ENCODE data around the gene DNAAF8. TPM values are rescaled to one million over a fixed set of nuclear protein-coding genes. Genes with fewer than 3 reads are reported as not detected.

Gene DNAAF8
- total RNA-seq, 4 donors from 2014 or later = 0.21 to 15.3 (median 0.74) TPM

DNA sequence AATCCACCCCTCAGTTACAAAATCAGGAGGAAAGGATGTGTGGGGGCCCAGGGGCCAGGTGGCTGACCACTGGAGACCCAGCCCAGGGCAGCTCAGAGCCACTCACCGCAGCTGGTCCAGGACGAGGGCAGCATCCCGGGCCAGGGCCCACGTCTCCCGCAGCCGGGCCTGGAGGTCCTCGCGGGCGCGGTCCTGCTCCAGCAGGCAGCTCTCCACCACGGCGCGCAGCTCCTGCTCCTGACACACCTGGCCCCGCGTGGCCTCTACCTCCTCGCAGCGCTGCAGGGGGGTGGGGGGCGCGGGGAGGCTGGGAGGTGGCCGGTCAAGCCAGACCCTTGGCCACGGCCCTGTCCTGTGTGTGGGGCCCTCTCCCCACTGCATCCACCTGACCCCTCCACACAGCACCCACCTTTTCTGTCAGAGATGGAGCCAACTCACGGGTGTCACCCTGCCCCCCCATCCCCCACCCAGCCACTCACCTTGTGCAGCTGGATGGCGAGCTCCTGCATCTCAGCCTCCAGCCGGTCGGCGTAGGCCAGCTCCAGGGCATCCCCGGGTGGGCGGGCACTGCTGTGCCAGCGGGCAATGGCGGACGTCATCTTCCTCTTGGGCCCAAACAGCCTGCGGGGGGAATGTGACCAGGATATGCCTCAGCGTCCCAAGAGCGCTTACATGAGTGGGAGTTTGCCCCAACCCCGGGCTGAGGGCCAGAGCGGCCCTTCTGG is 35.9 kb upstream of the DNAAF8 start:
- Histone ChIP-seq H3K27me3 (no peaks in the 10 kb centered on the region), H3K4me3 (no peak overlapping the region), H3K27ac (no peak overlapping the region), H3K36me3 (peaks cover 2 to 87% (median 20%) of the 10 kb centered on the region in 3 donors), H3K4me1 (peaks cover 0 to 35% (median 7%) of the 10 kb centered on the region in 4 donors), H3K9me3 (no peaks in the 10 kb centered on the region)
- TF ChIP-seq POLR2A (IDR thresholded peaks at IDR 0.05) (no peak), EP300 (IDR thresholded peaks at IDR 0.05) (no peak)
- TF ChIP-seq, protein P1, sequence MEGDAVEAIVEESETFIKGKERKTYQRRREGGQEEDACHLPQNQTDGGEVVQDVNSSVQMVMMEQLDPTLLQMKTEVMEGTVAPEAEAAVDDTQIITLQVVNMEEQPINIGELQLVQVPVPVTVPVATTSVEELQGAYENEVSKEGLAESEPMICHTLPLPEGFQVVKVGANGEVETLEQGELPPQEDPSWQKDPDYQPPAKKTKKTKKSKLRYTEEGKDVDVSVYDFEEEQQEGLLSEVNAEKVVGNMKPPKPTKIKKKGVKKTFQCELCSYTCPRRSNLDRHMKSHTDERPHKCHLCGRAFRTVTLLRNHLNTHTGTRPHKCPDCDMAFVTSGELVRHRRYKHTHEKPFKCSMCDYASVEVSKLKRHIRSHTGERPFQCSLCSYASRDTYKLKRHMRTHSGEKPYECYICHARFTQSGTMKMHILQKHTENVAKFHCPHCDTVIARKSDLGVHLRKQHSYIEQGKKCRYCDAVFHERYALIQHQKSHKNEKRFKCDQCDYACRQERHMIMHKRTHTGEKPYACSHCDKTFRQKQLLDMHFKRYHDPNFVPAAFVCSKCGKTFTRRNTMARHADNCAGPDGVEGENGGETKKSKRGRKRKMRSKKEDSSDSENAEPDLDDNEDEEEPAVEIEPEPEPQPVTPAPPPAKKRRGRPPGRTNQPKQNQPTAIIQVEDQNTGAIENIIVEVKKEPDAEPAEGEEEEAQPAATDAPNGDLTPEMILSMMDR (IDR thresholded peaks at IDR 0.05) = no peak
- DNase-seq (ENCODE audit: low spot score in 2 of 2) = no peak
- WGBS, 2 donors = 88 to 95% methylated on average over 25 to 32 of the region's 36 CpGs

DNA sequence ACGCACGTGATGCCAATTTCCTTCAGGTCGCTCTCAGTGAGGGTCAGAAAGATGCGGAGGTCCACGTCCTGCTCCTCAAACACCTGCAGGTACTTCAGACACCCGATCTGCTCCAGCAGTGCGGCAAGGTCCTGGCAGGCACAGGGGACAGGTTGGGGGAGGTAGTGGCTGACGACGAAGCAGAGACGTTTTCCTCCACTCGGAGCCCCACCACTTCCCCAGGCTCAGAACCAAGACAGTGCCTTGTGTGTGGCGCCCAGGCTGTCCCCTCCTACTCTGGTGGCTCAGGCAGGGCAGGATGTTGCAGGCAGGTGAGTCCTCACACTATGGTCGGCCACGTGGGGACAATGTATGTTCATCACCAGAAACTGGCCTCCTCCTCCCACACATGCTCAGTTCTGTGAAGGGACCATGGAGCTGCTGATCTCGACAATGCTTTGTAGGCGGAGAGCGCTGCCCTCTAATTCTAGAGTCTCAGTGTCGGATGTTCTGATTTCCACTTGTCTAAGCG is 35.2 kb upstream of the DNAAF8 start:
- no peaks in the 10 kb centered on the region for H3K27me3 ChIP-seq
- no peak for TF ChIP-seq POLR2A (IDR thresholded peaks at IDR 0.05)
- whole genome bisulfite sequencing, 2 donors = 85 to 91% methylated on average over 7 to 10 of the region's 19 CpGs
- peaks cover 2 to 94% (median 20%) of the 10 kb centered on the region in 3 donors for H3K36me3 ChIP-seq
- H3K4me1 ChIP-seq = peaks cover 0 to 35% (median 6%) of the 10 kb centered on the region in 4 donors
- no peak overlapping the region for H3K4me3 ChIP-seq
- no peak overlapping the region for H3K27ac ChIP-seq
- DNase-seq (ENCODE audit: low spot score in 2 of 2) = no peak
- H3K9me3 ChIP-seq = no peaks in the 10 kb centered on the region

DNA sequence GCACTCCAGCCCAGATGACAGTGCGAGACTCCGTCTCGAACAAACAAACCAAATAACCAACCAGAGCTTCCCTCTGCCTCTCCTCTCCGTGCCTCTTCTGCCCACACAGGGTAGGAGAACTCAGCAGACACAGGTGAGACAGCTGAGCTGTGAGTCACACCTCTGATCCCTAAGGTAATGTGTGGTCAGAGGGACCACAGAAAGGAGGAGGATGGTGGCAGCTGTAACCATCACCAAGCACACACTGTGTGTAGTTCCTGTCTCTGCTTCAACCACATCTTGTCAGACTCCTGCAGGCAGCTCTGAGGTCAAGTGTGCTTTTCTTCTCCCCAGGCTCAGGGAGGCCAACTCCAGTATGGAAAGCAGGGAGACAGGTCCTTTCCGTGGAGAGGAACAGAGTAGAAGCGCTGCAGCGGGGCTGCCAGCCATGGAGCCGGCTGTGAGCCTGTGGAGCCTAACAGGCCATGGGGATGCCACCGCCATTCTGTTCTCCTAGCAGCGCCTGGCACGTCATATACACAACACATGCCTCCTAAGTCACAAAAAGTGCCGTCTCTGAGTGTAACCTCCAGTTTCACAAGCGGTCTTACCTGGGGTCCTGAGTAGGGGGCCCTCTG is 33.8 kb upstream of the DNAAF8 start:
- H3K36me3 ChIP-seq = peaks cover 2 to 99% (median 25%) of the 10 kb centered on the region in 3 donors
- 92% methylated on average over 13 of the region's 13 CpGs for WGBS, 2 donors
- no peak overlapping the region for H3K4me3 ChIP-seq
- H3K27ac ChIP-seq = no peak overlapping the region
- no peaks in the 10 kb centered on the region for H3K9me3 ChIP-seq
- TF ChIP-seq POLR2A (IDR thresholded peaks at IDR 0.05) (no peak), EP300 (IDR thresholded peaks at IDR 0.05) (no peak)
- TF ChIP-seq, protein P1 (IDR thresholded peaks at IDR 0.05) = no peak
- H3K4me1 ChIP-seq = peaks cover 0 to 21% (median 0%) of the 10 kb centered on the region in 4 donors
- DNase-seq (ENCODE audit: low spot score in 2 of 2) = no peak
- no peaks in the 10 kb centered on the region for H3K27me3 ChIP-seq

DNA sequence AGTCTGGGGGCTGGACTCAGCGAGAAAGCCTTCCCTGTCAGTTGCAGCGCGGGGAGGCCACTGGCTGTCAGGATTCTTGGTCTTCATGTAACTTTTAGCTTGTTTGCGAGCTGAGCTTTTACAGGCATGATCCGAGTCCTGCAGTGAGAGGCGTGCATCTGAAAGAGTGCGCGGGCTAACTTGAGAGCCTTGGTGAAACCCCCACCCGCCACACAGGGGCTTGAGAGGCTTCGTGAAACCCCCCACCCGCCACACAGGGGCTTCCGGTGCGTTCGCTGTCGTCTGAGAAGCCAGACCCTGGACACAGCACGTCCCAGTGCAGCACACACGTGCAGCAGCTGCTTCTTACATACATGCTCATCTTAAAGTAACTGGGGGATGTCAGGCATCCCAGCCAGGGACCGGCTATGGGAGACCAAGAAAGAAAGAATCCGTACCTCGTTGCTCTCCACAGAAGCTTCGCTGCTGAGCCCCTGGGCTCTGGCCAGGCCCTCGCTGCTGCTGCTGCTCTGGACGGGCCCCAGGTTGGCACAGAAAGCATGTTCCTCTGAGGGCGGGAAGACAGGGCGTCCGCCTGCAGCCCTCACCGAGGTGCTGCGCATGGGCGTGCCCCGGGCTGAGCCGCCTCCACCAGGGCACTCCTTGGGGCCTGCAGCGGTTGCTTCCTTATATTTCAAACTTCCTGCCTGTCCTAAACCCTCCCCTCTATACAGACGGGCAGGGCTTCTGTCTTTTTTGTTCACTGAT is 33.2 kb upstream of the DNAAF8 start:
- DNase-seq (ENCODE audit: low spot score in 2 of 2) = no peak
- H3K27me3 ChIP-seq = no peaks in the 10 kb centered on the region
- H3K27ac ChIP-seq = no peak overlapping the region
- H3K36me3 ChIP-seq = peaks cover 2 to 94% (median 25%) of the 10 kb centered on the region in 3 donors
- peaks cover 0 to 15% (median 0%) of the 10 kb centered on the region in 4 donors for H3K4me1 ChIP-seq
- 83 to 88% methylated on average over 23 to 33 of the region's 33 CpGs for whole genome bisulfite sequencing, 2 donors
- TF ChIP-seq, protein P1 (IDR thresholded peaks at IDR 0.05) = no peak
- TF ChIP-seq EP300 (IDR thresholded peaks at IDR 0.05) = no peak
- no peak for TF ChIP-seq POLR2A (IDR thresholded peaks at IDR 0.05)
- no peaks in the 10 kb centered on the region for H3K9me3 ChIP-seq
- no peak overlapping the region for H3K4me3 ChIP-seq

DNA sequence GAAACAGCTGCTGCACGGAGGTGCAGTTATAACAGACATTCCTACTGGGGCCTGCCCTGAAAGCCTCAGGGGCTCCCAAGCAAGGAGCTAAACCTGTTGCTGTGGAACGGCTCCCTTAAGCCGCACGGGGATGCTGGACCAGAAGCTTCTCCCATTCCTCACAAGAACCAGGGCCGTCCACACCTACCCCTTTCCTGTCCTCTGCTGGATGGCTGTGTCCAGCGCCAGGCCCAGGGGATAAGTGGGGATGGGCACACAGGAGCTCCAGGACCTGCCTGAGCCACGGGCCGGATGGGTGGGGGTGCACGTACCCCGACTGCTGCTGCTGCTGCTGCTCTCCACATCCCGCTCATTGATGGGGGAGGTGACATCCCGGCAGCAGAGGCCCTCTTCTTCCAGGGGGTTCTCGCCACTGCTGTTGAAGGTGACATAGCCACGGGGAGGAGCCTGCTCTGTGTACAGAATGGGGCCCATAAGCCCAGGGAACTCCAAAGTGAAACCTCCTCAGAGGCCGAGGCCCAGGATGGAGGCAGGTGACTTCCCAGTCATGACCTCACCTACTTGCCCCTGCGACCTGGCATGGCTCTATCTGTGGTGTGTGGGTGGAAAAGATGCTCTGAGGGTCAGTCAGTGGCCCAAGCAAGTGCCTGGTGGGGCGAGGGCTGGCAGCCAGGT is 32.4 kb upstream of the DNAAF8 start:
- Histone ChIP-seq H3K27ac (no peak overlapping the region), H3K9me3 (no peaks in the 10 kb centered on the region), H3K36me3 (peaks cover 2 to 93% (median 21%) of the 10 kb centered on the region in 3 donors), H3K27me3 (no peaks in the 10 kb centered on the region), H3K4me1 (peaks cover 0 to 7% (median 0%) of the 10 kb centered on the region in 4 donors), H3K4me3 (no peak overlapping the region)
- DNase-seq (ENCODE audit: low spot score in 2 of 2) = no peak
- TF ChIP-seq, protein P1 (IDR thresholded peaks at IDR 0.05) = no peak
- TF ChIP-seq POLR2A (IDR thresholded peaks at IDR 0.05) = no peak
- no peak for TF ChIP-seq EP300 (IDR thresholded peaks at IDR 0.05)
- 89 to 94% methylated on average over 17 of the region's 17 CpGs for WGBS, 2 donors

Data from tibial nerve (tissue), 4 donors.